ENCODE measurements around the gene ADGRE2.
A peak's percentile ranks its signal among the peaks of the same experiment; 100 is the strongest.
"Not testable (repeated sequence)": the region's sequence is repeated elsewhere in the genome, so short reads cannot be mapped to it uniquely, and the experiment has no call there.

The ADGRE2 gene

GRCh38 chr19:14778110-14778845, at the start of gene ADGRE2:
Gene ADGRE2, minus strand, starts transcription at chr19:14778560. Its CDS starts 1,804 bp downstream, at chr19:14776756.
- not testable (repeated sequence) for DNase-seq (ENCODE audit: low read depth in 2 of 2)

GRCh38 chr19:14826006-14826405, 47.6 kb upstream of the ADGRE2 start:
- no peak for DNase-seq (ENCODE audit: low read depth in 2 of 2)

GRCh38 chr19:14821937-14822336, 43.6 kb upstream of the ADGRE2 start:
- DNase-seq (ENCODE audit: low read depth in 2 of 2): no peak

- no peak for DNase-seq (ENCODE audit: low read depth in 2 of 2)
Observed at GRCh38 chr19:14818588-14818987, 40.2 kb upstream of the ADGRE2 start.

- no peak for DNase-seq (ENCODE audit: low read depth in 2 of 2)
Observed at GRCh38 chr19:14817052-14817451, 38.7 kb upstream of the ADGRE2 start.

- DNase-seq (ENCODE audit: low read depth in 2 of 2): no peak
Observed at GRCh38 chr19:14814982-14815652, 36.8 kb upstream of the ADGRE2 start.

- no peak for DNase-seq (ENCODE audit: low read depth in 2 of 2)
Observed at GRCh38 chr19:14809272-14810057, 31.1 kb upstream of the ADGRE2 start.

GRCh38 chr19:14804765-14805164, 26.4 kb upstream of the ADGRE2 start:
- DNase-seq (ENCODE audit: low read depth in 2 of 2): no peak

GRCh38 chr19:14798760-14799159, 20.4 kb upstream of the ADGRE2 start:
- no peak for DNase-seq (ENCODE audit: low read depth in 2 of 2)

- DNase-seq (ENCODE audit: low read depth in 2 of 2): no peak
Observed at GRCh38 chr19:14796021-14796420, 17.7 kb upstream of the ADGRE2 start.

GRCh38 chr19:14795078-14795721, 16.8 kb upstream of the ADGRE2 start:
- no peak for DNase-seq (ENCODE audit: low read depth in 2 of 2)

- DNase-seq (ENCODE audit: low read depth in 2 of 2): not testable (repeated sequence)
Observed at GRCh38 chr19:14792250-14792649, 13.9 kb upstream of the ADGRE2 start.

GRCh38 chr19:14786421-14786851, 8.1 kb upstream of the ADGRE2 start:
- DNase-seq (ENCODE audit: low read depth in 2 of 2): peak in 1 of 2 donors; percentile 34

GRCh38 chr19:14785102-14785793, 6.9 kb upstream of the ADGRE2 start:
- DNase-seq (ENCODE audit: low read depth in 2 of 2): not testable (repeated sequence)

GRCh38 chr19:14784730-14785101, 6.4 kb upstream of the ADGRE2 start:
- DNase-seq (ENCODE audit: low read depth in 2 of 2): peak in 1 of 2 donors; percentile 19

- DNase-seq (ENCODE audit: low read depth in 2 of 2): not testable (repeated sequence)
Observed at GRCh38 chr19:14783410-14783998, 5.1 kb upstream of the ADGRE2 start.

- no peak for DNase-seq (ENCODE audit: low read depth in 2 of 2)
Observed at GRCh38 chr19:14782626-14783409, 4.5 kb upstream of the ADGRE2 start.

GRCh38 chr19:14781713-14782536, 3.6 kb upstream of the ADGRE2 start:
- DNase-seq (ENCODE audit: low read depth in 2 of 2): not testable (repeated sequence)

GRCh38 chr19:14780622-14781225, 2.4 kb upstream of the ADGRE2 start:
- not testable (repeated sequence) for DNase-seq (ENCODE audit: low read depth in 2 of 2)
